ENCODE measurements around the gene MUC3A.

DNA sequence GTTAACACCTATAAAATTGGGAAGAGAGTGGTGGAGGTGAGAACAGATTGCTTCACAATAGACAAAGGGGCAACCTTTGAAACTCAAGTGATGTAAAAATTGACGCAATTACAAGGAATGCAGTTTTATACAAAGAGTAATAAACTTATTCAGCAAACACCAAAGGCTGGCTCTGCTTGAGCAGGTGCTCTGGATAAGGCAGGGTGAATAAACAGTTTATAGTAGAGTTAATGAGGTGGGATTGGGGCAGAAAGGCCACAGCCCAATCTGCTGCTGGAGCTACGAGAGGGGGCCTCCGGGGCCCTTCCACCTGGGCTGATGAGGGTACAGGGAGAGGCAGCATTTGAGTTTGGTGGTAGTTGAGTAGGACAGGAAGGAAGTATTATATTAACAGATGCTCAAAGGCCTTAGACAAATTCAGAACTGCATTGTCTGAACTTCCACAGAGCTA is 26.1 kb downstream of the MUC3A start:
- TF ChIP-seq EZH2phosphoT487 (IDR thresholded peaks at IDR 0.05; ENCODE audit: low read depth, severe bottlenecking, unreplicated experiment) (no peak), EZH2 (IDR thresholded peaks at IDR 0.05; ENCODE audit: borderline replicate concordance) (no peak)
- TF ChIP-seq, protein P1, sequence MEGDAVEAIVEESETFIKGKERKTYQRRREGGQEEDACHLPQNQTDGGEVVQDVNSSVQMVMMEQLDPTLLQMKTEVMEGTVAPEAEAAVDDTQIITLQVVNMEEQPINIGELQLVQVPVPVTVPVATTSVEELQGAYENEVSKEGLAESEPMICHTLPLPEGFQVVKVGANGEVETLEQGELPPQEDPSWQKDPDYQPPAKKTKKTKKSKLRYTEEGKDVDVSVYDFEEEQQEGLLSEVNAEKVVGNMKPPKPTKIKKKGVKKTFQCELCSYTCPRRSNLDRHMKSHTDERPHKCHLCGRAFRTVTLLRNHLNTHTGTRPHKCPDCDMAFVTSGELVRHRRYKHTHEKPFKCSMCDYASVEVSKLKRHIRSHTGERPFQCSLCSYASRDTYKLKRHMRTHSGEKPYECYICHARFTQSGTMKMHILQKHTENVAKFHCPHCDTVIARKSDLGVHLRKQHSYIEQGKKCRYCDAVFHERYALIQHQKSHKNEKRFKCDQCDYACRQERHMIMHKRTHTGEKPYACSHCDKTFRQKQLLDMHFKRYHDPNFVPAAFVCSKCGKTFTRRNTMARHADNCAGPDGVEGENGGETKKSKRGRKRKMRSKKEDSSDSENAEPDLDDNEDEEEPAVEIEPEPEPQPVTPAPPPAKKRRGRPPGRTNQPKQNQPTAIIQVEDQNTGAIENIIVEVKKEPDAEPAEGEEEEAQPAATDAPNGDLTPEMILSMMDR (IDR thresholded peaks at IDR 0.05; ENCODE audit: poor library complexity): no peak
